Measurements from ENCODE around the gene MYOZ3. TPM values are rescaled to one million over a fixed set of nuclear protein-coding genes. Genes with fewer than 3 reads are reported as not detected.
A peak's percentile ranks its signal among the peaks of the same experiment; 100 is the strongest.

The MYOZ3 gene
- total RNA-seq, 1 experiment from 2014 or later = 0.10 TPM

GRCh38 chr5:150615141-150615699, 45.8 kb upstream of the MYOZ3 start:
- TF ChIP-seq CBX3 (IDR thresholded peaks at IDR 0.05; ENCODE audit: low read depth) (no peak), EGR1 (IDR thresholded peaks at IDR 0.05; ENCODE audit: low read depth) (peak; percentile 79)
- intact Hi-C loops (cut with micrococcal nuclease) = no loop called here
- ChIA-PET POLR2A (no interaction called here), RAD21 (ENCODE audit: low non-redundant PET in 1 of 2, low total read pairs in 2 of 2, uncharacterized antibody in 2 of 2, unreplicated experiment in 2 of 2) (no interaction called here), CTCF (no interaction called here)
- Histone ChIP-seq H3K4me2 (ENCODE audit: low read length) (peak overlapping the region; percentile 53), H3K27ac (ENCODE audit: low read depth, low read length) (no peak overlapping the region), H2AFZ (ENCODE audit: low read depth, low read length, poor library complexity, severe bottlenecking) (peak overlapping the region; percentile 47), H3K9me2 (ENCODE audit: insufficient read depth) (no peaks in the 10 kb centered on the region), H3K36me3 (ENCODE audit: control insufficient read depth in 1 of 2, insufficient read depth in 2 of 2, low read length in 2 of 2) (no peaks in the 10 kb centered on the region), H3K79me2 (ENCODE audit: insufficient read depth, low read length) (no peaks in the 10 kb centered on the region), H4K20me1 (ENCODE audit: insufficient read depth) (no peaks in the 10 kb centered on the region), H3K27me3 (ENCODE audit: insufficient read depth, low read length) (no peaks in the 10 kb centered on the region), H3K4me3 (replicated peaks in 1 of 2; ENCODE audit: low read depth in 1 of 2, low read length in 2 of 2) (peak overlapping the region in 1 of 2 experiments; percentile 19; a peak in 1 of 4 replicates), H3K9ac (ENCODE audit: low read length) (no peak overlapping the region), H3K9me3 (ENCODE audit: control insufficient read depth in 1 of 2, insufficient read depth in 1 of 2, low read depth in 1 of 2, low read length in 2 of 2) (no peaks in the 10 kb centered on the region), H3K4me1 (ENCODE audit: control insufficient read depth in 1 of 2, insufficient read depth in 2 of 2, low read length in 2 of 2) (peaks cover 29 to 36% of the 10 kb centered on the region in 2 experiments)
- DNase-seq (ENCODE audit: low read depth, low spot score) (no peak), ATAC-seq (peak; percentile 26)
- no TSS peak for BruUV-seq (replicated peaks)

- Histone ChIP-seq H3K9ac (ENCODE audit: low read length) (no peak overlapping the region), H3K4me2 (ENCODE audit: low read length) (no peak overlapping the region), H2AFZ (ENCODE audit: low read depth, low read length, poor library complexity, severe bottlenecking) (no peak overlapping the region), H3K4me1 (ENCODE audit: control insufficient read depth in 1 of 2, insufficient read depth in 2 of 2, low read length in 2 of 2) (peaks cover 29 to 36% of the 10 kb centered on the region in 2 experiments), H3K27me3 (ENCODE audit: insufficient read depth, low read length) (no peaks in the 10 kb centered on the region), H3K27ac (ENCODE audit: low read depth, low read length) (no peak overlapping the region), H3K36me3 (ENCODE audit: control insufficient read depth in 1 of 2, insufficient read depth in 2 of 2, low read length in 2 of 2) (no peaks in the 10 kb centered on the region), H3K9me3 (ENCODE audit: control insufficient read depth in 1 of 2, insufficient read depth in 1 of 2, low read depth in 1 of 2, low read length in 2 of 2) (no peaks in the 10 kb centered on the region), H3K9me2 (ENCODE audit: insufficient read depth) (no peaks in the 10 kb centered on the region), H3K79me2 (ENCODE audit: insufficient read depth, low read length) (no peaks in the 10 kb centered on the region), H4K20me1 (ENCODE audit: insufficient read depth) (no peaks in the 10 kb centered on the region), H3K4me3 (replicated peaks in 1 of 2; ENCODE audit: low read depth in 1 of 2, low read length in 2 of 2) (no peak overlapping the region)
- no TSS peak for BruUV-seq (replicated peaks)
- intact Hi-C loops (cut with micrococcal nuclease) = no loop called here
- ChIA-PET POLR2A (no interaction called here), CTCF (no interaction called here), RAD21 (ENCODE audit: low non-redundant PET in 1 of 2, low total read pairs in 2 of 2, uncharacterized antibody in 2 of 2, unreplicated experiment in 2 of 2) (no interaction called here)
- DNase-seq (ENCODE audit: low read depth, low spot score) (no peak), ATAC-seq (no peak)
- no peak; the same call in 1 of the 2 replicates for TF ChIP-seq SIN3A (IDR thresholded peaks at IDR 0.05; ENCODE audit: low read depth)
- no peak for TF ChIP-seq ZBTB33 (IDR thresholded peaks at IDR 0.05; ENCODE audit: extremely low read depth, insufficient replicate concordance, low read length)
- no peak for TF ChIP-seq RAD21 (IDR thresholded peaks at IDR 0.05; ENCODE audit: low read depth)
- TF ChIP-seq EZH2 (IDR thresholded peaks at IDR 0.05) = no peak
- TF ChIP-seq CTCF (IDR thresholded peaks at IDR 0.05 in 2 of 3, conservative IDR thresholded peaks at IDR 0.05 in 1 of 3; ENCODE audit: borderline replicate concordance in 1 of 3, insufficient read depth in 1 of 3, low read depth in 2 of 3, low read length in 2 of 3) = no peak
- TF ChIP-seq SP1 (IDR thresholded peaks at IDR 0.05; ENCODE audit: low read depth) = no peak
- no peak for TF ChIP-seq POLR2A (IDR thresholded peaks at IDR 0.05; ENCODE audit: borderline replicate concordance, extremely low read depth, insufficient read depth, insufficient read length)
- no peak for TF ChIP-seq ZFX (IDR thresholded peaks at IDR 0.05)
- TF ChIP-seq TCF7L2 (IDR thresholded peaks at IDR 0.05; ENCODE audit: borderline replicate concordance, extremely low read depth, insufficient read depth, insufficient read length) = no peak
- no peak for TF ChIP-seq FOSL1 (IDR thresholded peaks at IDR 0.05; ENCODE audit: low read depth)
- TF ChIP-seq YY1 (IDR thresholded peaks at IDR 0.05; ENCODE audit: extremely low read depth, insufficient replicate concordance, low read depth, low read length) = no peak
- TF ChIP-seq EGR1 (IDR thresholded peaks at IDR 0.05; ENCODE audit: low read depth) = no peak
- TF ChIP-seq CBX3 (IDR thresholded peaks at IDR 0.05; ENCODE audit: low read depth) = no peak
- TF ChIP-seq SRF (IDR thresholded peaks at IDR 0.05; ENCODE audit: low read depth) = no peak
- TF ChIP-seq POLR2AphosphoS5 (IDR thresholded peaks at IDR 0.05; ENCODE audit: low read depth, low read length) = no peak
- TF ChIP-seq JUND (IDR thresholded peaks at IDR 0.05) = no peak
- no peak for TF ChIP-seq EZH2phosphoT487 (IDR thresholded peaks at IDR 0.05; ENCODE audit: borderline replicate concordance)
Observed at GRCh38 chr5:150616024-150616470, 45.0 kb upstream of the MYOZ3 start.

Data from HCT116 (cell line).